ENCODE results near the gene SUPT4H1.

SUPT4H1 gene

DNA sequence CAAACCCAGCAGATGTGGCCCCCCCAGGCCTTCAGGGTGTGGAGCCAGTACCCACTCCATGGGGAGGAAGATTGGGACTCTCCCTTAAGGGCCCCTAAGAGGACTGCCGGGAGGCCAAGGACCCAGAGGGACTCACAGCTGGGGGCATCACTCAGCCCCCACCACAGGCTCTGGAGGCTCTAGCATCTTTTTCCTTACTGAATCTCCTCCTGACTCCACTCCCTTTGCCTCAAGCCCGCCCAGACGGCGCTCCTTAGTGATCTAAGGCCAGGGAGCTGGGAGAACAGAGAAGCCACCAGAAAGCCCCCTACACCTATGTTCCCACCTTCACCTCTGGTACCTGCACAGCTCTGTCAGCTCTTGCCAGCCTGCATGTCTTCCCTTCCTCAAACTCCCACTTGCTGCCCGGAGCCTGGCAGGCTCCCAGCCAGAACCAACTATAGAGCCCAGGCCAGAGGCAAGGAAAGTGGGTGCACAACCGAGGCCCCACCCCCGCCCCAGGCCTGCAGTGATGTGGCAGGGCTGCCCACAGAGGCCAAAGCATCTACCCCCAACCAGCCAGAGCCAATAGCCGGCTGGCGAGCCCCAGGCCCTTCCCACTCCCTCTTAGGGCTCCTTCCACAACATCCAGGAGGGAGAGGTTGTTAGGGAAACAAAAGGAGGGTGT, 48.9 kb downstream of the SUPT4H1 start:
- DNase-seq: no peak

DNA sequence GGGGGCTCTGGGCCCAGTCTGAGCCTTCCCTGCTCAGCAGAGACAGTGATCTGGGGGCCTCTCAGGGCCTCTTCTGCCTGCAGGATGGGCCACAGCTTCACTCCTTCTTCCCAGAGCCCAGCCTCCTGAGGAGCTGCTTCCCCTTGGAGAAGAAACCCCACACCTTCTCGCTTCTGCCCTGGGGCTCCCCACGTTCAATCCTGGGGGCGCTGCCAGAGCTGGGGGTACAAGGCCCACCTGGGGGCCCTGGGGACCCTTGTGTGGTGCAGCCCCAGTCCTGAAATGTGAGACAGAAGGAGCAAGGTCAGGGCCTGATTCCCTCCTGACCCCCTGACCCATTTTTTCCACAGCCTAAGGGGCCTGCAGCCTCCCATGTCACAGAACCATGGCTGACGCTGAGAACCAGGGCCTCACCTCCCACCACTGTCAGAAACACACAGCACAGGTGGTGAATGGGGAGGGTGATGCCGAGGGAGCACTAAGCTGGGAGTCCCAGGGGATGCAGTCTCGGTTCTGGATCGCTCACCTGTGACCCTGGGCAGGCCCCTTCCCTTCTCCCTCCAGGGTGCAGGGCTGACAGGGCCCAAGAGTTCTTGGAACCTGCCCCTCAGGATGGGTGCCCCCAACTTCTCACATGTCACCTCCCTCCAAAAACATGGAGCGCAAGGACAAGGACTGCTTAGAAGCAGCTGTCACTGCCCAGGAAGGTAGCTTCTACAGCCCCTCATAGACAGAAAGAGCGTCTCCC, 49.7 kb downstream of the SUPT4H1 start:
- DNase-seq: no peak

DNA sequence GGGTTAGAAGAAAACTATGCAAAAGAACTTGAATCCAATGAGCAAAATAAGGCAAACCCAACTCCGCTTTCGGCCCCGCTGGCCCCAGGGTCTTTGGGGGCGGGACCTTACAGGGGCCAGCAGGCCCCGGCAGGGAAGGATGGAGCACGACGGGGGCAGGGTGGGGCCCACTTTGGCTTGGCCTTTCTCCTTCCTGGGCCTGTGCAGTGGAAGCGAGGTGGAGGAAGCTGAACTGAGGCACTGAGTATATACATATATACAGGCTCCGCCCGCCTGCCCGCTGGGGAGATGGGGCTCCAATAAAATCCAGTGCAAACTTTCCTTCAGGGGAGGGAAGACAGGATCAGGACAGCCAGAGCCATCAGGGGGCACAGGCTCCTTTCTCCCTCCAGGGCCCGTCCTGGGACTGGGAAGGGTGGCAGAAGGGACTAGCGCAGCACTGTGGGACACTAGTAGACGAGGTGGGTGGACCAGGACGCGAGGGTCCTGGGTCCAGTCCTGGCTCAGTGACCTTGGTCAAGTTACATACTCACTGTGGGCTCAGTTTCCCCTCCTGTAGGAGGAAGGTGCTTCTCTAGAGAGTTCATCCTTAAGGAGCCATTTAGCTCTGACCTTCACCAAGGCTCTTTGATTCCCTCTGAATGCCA, 50.4 kb downstream of the SUPT4H1 start:
- DNase-seq: no peak

DNA sequence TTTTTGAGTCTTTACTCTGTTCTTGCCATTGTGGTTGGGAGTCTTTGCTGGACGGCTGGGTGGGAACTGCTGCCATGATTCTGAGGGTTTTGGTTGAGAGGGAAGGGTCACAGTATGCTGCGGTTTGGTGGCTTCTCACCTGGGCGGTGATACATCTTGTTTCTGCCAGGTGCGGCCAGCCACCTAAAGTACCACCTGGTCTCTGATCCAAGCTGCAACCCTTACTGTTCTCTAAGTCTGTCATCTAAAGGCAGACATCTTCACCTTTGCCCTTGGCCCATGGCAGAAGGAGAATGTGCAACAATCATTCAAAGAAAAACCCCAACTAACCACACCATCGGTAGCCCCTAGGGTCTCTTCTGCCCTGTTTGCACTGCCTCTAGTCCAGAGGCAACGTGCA, 51.7 kb downstream of the SUPT4H1 start:
- no peak for DNase-seq

All from hematopoietic multipotent progenitor cell treated with erythropoietin and hydrocortisone succinate and interleukin-3 and kit ligand, for 8 days (in vitro differentiated cells).